Heart left ventricle (tissue), 13 donors: Measurements from ENCODE around the gene CTNS.

Experiments used
- CTCF ChIP-seq, 12 donors: fragments of 200-600 bp; sonication (generic) in 4 of 12; IDR thresholded peaks; one replicate each; pipeline versions ENCODE4 v1.5.0 to v1.8.0; 2018 to 2022; ENCODE audit warnings: antibody characterized with exemption in 12 of 12, mild to moderate bottlenecking in 5 of 12
- POLR2A ChIP-seq, 2 donors: fragments of 450-650 bp; IDR thresholded peaks; one replicate each; pipeline ENCODE4 v1.6.1; 2017; ENCODE audit warnings: antibody characterized with exemption in 2 of 2, mild to moderate bottlenecking in 2 of 2, moderate library complexity in 2 of 2
- donor health status: ischemic (EF 13 %, LVEDD 7.1; RV severe dilation, severe dysfunction).
- donor health status: DM: no; HTN: yes; CAD: no.
- donor health status: DM: no; HTN: no; CAD: no.
- donor health status: ischemic (EF 25% LVEDD 6.9; RV normal size, moderate dysfunction).
- donor health status: ischemic (EF 25% LVEDD 5.7; RV mildly dilated, moderate dysfunction).
- donor health status: ischemic (EF 35%, LVEDD 5.7; RV mildly dilated, moderate dysfunction).
- donor health status: nonischemic (EF 11% LVEDD 7.7; RV severe dilation, severe dysfunction).
- donor health status: DM: yes; HTN: yes; CAD: no.
- donor health status: PGD.
- donor health status: ischemic (EF 29% LVEDD 5.4; RV normal size, mild dysfunction).
- donor health status: nonischemic (EF 23%, LVEDD 6.1; RV moderate dilation, normal function).

DNA sequence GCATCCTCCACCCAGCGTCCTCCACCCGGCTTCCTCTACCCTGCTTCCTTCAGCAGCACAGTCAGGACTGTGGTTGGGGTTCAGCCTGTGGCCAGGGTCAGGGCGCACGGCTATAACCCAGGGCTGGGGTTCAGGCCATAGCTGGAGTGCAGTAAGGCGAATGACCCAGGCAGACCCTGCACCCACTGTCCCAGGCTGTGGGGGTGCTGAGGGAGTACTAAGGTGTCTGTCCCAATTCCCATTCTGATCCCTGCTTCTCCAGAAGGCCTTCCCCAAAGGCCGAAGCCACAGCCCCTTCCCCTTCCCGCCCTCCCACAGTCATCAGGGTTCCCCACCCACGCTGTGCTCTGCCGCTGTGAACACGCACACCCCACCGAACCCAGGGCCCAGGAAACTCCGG, 44.5 kb downstream of the CTNS start:
- TF ChIP-seq CTCF (IDR thresholded peaks at IDR 0.05) (no peak), POLR2A (IDR thresholded peaks at IDR 0.05) (no peak)
